IMR-90 (cell line): ENCODE measurements around the gene HAND2. TPM values are rescaled to one million over a fixed set of nuclear protein-coding genes. Genes with fewer than 3 reads are reported as not detected.

Experiments
- ATAC-seq: fragments of 200-7000 bp; cut with Tn5 transposase; 2 replicates; pipeline ENCODE4 v1.9.1; 2020; ENCODE audit warnings: low read depth, mild to moderate bottlenecking, moderate library complexity
- BruUV-seq: library from RNA; stranded (reverse); fragments of 400-500 nt; replicated peaks from 2 replicates; lab custom pipeline; 2021; lab: Mats Ljungman, UMichigan
- CTCF ChIA-PET: fragments of 300-600 bp; formaldehyde crosslinking; extraction: SDS; loops from one replicate; lab custom pipeline; 2021; ENCODE audit warnings: antibody characterized with exemption; lab: Yijun Ruan, JAX
- POLR2A ChIA-PET: fragments of 300-600 bp; sonication (Branson Sonifier 250); formaldehyde crosslinking; loops from one replicate; lab custom pipeline; 2022; ENCODE audit warnings: antibody characterized with exemption; ENCODE audit not compliant: unreplicated experiment; lab: Charles Lee
- DNase-seq: peaks from one replicate; pipeline ENCODE4 v3.0.0; 2013
- H2AFZ ChIP-seq: replicated peaks from 2 replicates; pipeline ENCODE3; 2013; ENCODE audit warnings: low read length, mild to moderate bottlenecking; ENCODE audit not compliant: poor library complexity
- H2AK5ac ChIP-seq: 2 replicates; pipeline ENCODE4 v1.6.1; 2013; ENCODE audit warnings: low read depth, low read length, inconsistent platforms
- H2AK9ac ChIP-seq: replicated peaks from 2 replicates; pipeline ENCODE3; 2013; ENCODE audit warnings: mild to moderate bottlenecking, low read depth, low read length, moderate library complexity; ENCODE audit not compliant: poor library complexity
- H2BK120ac ChIP-seq: 2 replicates; pipeline ENCODE4 v1.6.1; 2013; ENCODE audit warnings: low read depth, low read length, inconsistent platforms
- H2BK15ac ChIP-seq: 3 replicates; pipeline ENCODE4 v1.6.1; 2013; ENCODE audit warnings: low read depth, low read length, inconsistent platforms
- H2BK20ac ChIP-seq: 2 replicates; pipeline ENCODE4 v1.6.1; 2013; ENCODE audit warnings: low read depth, mild to moderate bottlenecking, inconsistent platforms, low read length, moderate library complexity
- H2BK5ac ChIP-seq: 2 replicates; pipeline ENCODE4 v1.6.1; 2013; ENCODE audit warnings: mild to moderate bottlenecking, low read depth, low read length, inconsistent platforms; ENCODE audit not compliant: poor library complexity, severe bottlenecking
- H3K14ac ChIP-seq: replicated peaks from 2 replicates; pipeline ENCODE4 v1.6.1; 2013; ENCODE audit warnings: low read depth, low read length, inconsistent platforms
- H3K18ac ChIP-seq: 2 replicates; pipeline ENCODE4 v1.6.1; 2013; ENCODE audit warnings: low read depth, low read length, control low read depth
- H3K23ac ChIP-seq: 2 replicates; pipeline ENCODE4 v1.6.1; 2013; ENCODE audit warnings: low read depth, low read length, inconsistent platforms
- H3K27ac ChIP-seq: 2 replicates; pipeline ENCODE4 v1.5.1; 2013; ENCODE audit warnings: mild to moderate bottlenecking, control low read depth, low read length; ENCODE audit not compliant: insufficient read depth
- H3K27me3 ChIP-seq: 2 replicates; pipeline ENCODE4 v1.6.1; 2013; ENCODE audit warnings: low read length; ENCODE audit not compliant: control insufficient read depth, insufficient read depth
- H3K36me3 ChIP-seq: 2 replicates; pipeline ENCODE4 v1.6.1; 2013; ENCODE audit warnings: low read length, mixed read lengths; ENCODE audit not compliant: control insufficient read depth, insufficient read depth
- H3K4ac ChIP-seq: 2 replicates; pipeline ENCODE4 v1.6.1; 2013; ENCODE audit warnings: low read depth, low read length, inconsistent platforms
- H3K4me1 ChIP-seq: 2 replicates; pipeline ENCODE4 v1.6.1; 2013; ENCODE audit warnings: low read length, mixed read lengths; ENCODE audit not compliant: control insufficient read depth, insufficient read depth
- H3K4me2 ChIP-seq: 2 replicates; pipeline ENCODE4 v1.6.1; 2013; ENCODE audit warnings: low read depth, mild to moderate bottlenecking, control low read depth, low read length, moderate library complexity
- H3K4me3 ChIP-seq: 2 replicates; pipeline ENCODE4 v1.5.1; 2013; ENCODE audit warnings: low read depth, mild to moderate bottlenecking, control low read depth, low read length, moderate library complexity; ENCODE audit not compliant: insufficient read depth
- H3K56ac ChIP-seq: 2 replicates; pipeline ENCODE4 v1.6.1; 2013; ENCODE audit warnings: low read length, inconsistent platforms; ENCODE audit not compliant: insufficient read depth; ENCODE audit errors: extremely low read depth
- H3K79me1 ChIP-seq, 2 experiments: 2 replicates each; pipeline ENCODE4 v1.6.1; 2013; ENCODE audit warnings: low read length in 2 of 2, inconsistent platforms in 1 of 2, low read depth in 1 of 2
- H3K9ac ChIP-seq: 2 replicates; pipeline ENCODE4 v1.6.1; 2013; ENCODE audit warnings: low read depth, low read length, control low read depth
- H3K9me1 ChIP-seq: 2 replicates; pipeline ENCODE4 v1.6.1; 2013; ENCODE audit warnings: low read length, inconsistent platforms; ENCODE audit not compliant: insufficient read depth
- H3K9me3 ChIP-seq: 2 replicates; pipeline ENCODE4 v1.6.1; 2013; ENCODE audit warnings: low read length; ENCODE audit not compliant: control insufficient read depth, insufficient read depth
- H4K20me1 ChIP-seq: 2 replicates; pipeline ENCODE4 v1.6.1; 2013; ENCODE audit warnings: low read length, inconsistent platforms; ENCODE audit not compliant: insufficient read depth
- H4K5ac ChIP-seq: 2 replicates; pipeline ENCODE4 v1.6.1; 2013; ENCODE audit warnings: mild to moderate bottlenecking, low read depth, low read length, control low read depth
- H4K8ac ChIP-seq, 2 experiments: 2 replicates each; pipeline ENCODE4 v1.6.1; 2013; ENCODE audit warnings: low read depth in 2 of 2, low read length in 2 of 2, control low read depth in 1 of 2, inconsistent platforms in 1 of 2
- H4K91ac ChIP-seq: 2 replicates; pipeline ENCODE4 v1.6.1; 2013; ENCODE audit warnings: low read depth, low read length, inconsistent platforms; ENCODE audit not compliant: insufficient read depth
- BHLHE40 ChIP-seq: fragments of 150-350 bp; IDR thresholded peaks from 2 replicates; pipeline ENCODE4 v1.6.1; 2016; ENCODE audit warnings: mild to moderate bottlenecking, low read depth, low read length
- CEBPB ChIP-seq: IDR thresholded peaks from 2 replicates; pipeline ENCODE4 v1.6.1; 2012; ENCODE audit warnings: low read depth, low read length, improper control_type of control experiment
- CHD1 ChIP-seq: IDR thresholded peaks from 2 replicates; pipeline ENCODE4 v1.6.1; 2012; ENCODE audit warnings: low read depth, low read length, improper control_type of control experiment
- CTCF ChIP-seq: conservative IDR thresholded peaks from 2 replicates; pipeline ENCODE4 v1.5.1; 2012; ENCODE audit warnings: mild to moderate bottlenecking, low read depth, low read length, improper control_type of control experiment
- ELK1 ChIP-seq: fragments of 150-350 bp; IDR thresholded peaks from 2 replicates; pipeline ENCODE4 v1.6.1; 2016; ENCODE audit warnings: low read depth, mild to moderate bottlenecking, low read length, moderate library complexity, borderline replicate concordance
- FOS ChIP-seq: fragments of 150-350 bp; IDR thresholded peaks from 2 replicates; pipeline ENCODE4 v1.6.1; 2016; ENCODE audit warnings: low read depth, low read length
- MAFK ChIP-seq: IDR thresholded peaks from 2 replicates; pipeline ENCODE4 v1.6.1; 2012; ENCODE audit warnings: low read depth, low read length, improper control_type of control experiment
- MAZ ChIP-seq: IDR thresholded peaks from 2 replicates; pipeline ENCODE4 v1.6.1; 2012; ENCODE audit warnings: low read depth, mild to moderate bottlenecking, low read length, improper control_type of control experiment, moderate library complexity, borderline replicate concordance
- MXI1 ChIP-seq: IDR thresholded peaks from 2 replicates; pipeline ENCODE4 v1.6.1; 2012; ENCODE audit warnings: low read depth, mild to moderate bottlenecking, low read length, moderate library complexity, borderline replicate concordance
- NFE2L2 ChIP-seq: fragments of 150-350 bp; IDR thresholded peaks from 2 replicates; pipeline ENCODE4 v1.6.1; 2016; ENCODE audit warnings: low read depth, mild to moderate bottlenecking, low read length
- POLR2A ChIP-seq: IDR thresholded peaks from 2 replicates; pipeline ENCODE4 v1.6.1; 2012; ENCODE audit warnings: mild to moderate bottlenecking, low read depth, low read length
- RAD21 ChIP-seq: IDR thresholded peaks from 2 replicates; pipeline ENCODE4 v1.6.1; 2012; ENCODE audit warnings: low read length, improper control_type of control experiment
- RCOR1 ChIP-seq: IDR thresholded peaks from 2 replicates; pipeline ENCODE4 v1.6.1; 2012; ENCODE audit warnings: mild to moderate bottlenecking, low read length, improper control_type of control experiment; ENCODE audit not compliant: insufficient replicate concordance
- RFX5 ChIP-seq: IDR thresholded peaks from 2 replicates; pipeline ENCODE4 v1.8.0; 2012; ENCODE audit warnings: low read depth, mild to moderate bottlenecking, low read length, moderate library complexity
- SMC3 ChIP-seq: fragments of 150-350 bp; IDR thresholded peaks from 2 replicates; pipeline ENCODE4 v1.6.1; 2016; ENCODE audit warnings: low read depth, mild to moderate bottlenecking, antibody characterized with exemption, low read length, moderate library complexity
- USF2 ChIP-seq: fragments of 150-350 bp; IDR thresholded peaks from 2 replicates; pipeline ENCODE4 v1.6.1; 2017; ENCODE audit warnings: mild to moderate bottlenecking, antibody characterized with exemption, low read length, low read depth
- WGBS, 2 experiments: methylation state at CpG; one replicate each; pipeline versions ENCODE4 v1.1.5 to v1.1.7; 2013; ENCODE audit warnings: missing lambda C conversion rate in 2 of 2; ENCODE audit not compliant: insufficient read length in 1 of 2; ENCODE audit errors: extremely low coverage in 2 of 2; 5-methylcytosine and 5-hydroxymethylcytosine counted together
- dilution Hi-C: fragments of 300-500 bp; cut with HindIII; formaldehyde crosslinking; loops from one replicate; pipeline ENCODE4 v1.14.3; 2018; ENCODE audit warnings: low sequenced_read_pairs; ENCODE audit not compliant: unreplicated experiment
- in situ Hi-C: fragments of 300-500 bp; cut with MboI; formaldehyde crosslinking; loops from 3 replicates; pipeline ENCODE4 v1.14.3; 2019; ENCODE audit warnings: low sequenced_read_pairs, inconsistent platforms, mixed read lengths
- intact Hi-C: fragments of 100-400 bp; cut with micrococcal nuclease; formaldehyde crosslinking; loops from 2 replicates; pipeline ENCODE4 v1.10.0; 2022
- polyA plus RNA-seq, 3 experiments: library from polyadenylated mRNA; depleted of rRNA; stranded (reverse); fragments of >200 nt; gene quantifications; 2 replicates each; pipeline ENCODE4 v1.2.3, GENCODE V29; 2012; ENCODE audit warnings: low replicate concordance in 1 of 3
- total RNA-seq: library from RNA; depleted of rRNA; stranded (reverse); fragments of >200 nt; gene quantifications from 2 replicates; pipeline ENCODE4 v1.2.3, GENCODE V29; 2012

HAND2 gene
- total and polyA plus RNA-seq, 2 of the 4 experiments (the other 2 are of a cell fraction) = 0.36 to 0.97 TPM

GRCh38 chr4:173502282-173502681 is 27.7 kb downstream of the HAND2 start:
- WGBS, 2 experiments = no CpG with 5 or more reads among the region's 5 CpGs
- H4K8ac ChIP-seq = no peak overlapping the region
- no peak overlapping the region for H3K27ac ChIP-seq
- H3K27me3 ChIP-seq = peaks cover 71% of the 10 kb centered on the region
- no peaks in the 10 kb centered on the region for H3K4me1 ChIP-seq
- no peak overlapping the region for H2BK20ac ChIP-seq
- H2AK5ac ChIP-seq = no peak overlapping the region
- H4K91ac ChIP-seq = no peak overlapping the region
- ChIA-PET POLR2A (no interaction called here), CTCF (no interaction called here)
- no peak overlapping the region for H3K23ac ChIP-seq
- TF ChIP-seq MXI1 (no peak), RAD21 (no peak), USF2 (no peak), MAFK (no peak), SMC3 (no peak), CEBPB (no peak), MAZ (no peak), RCOR1 (no peak), CTCF (no peak), RFX5 (no peak), ELK1 (no peak), BHLHE40 (no peak), POLR2A (no peak), FOS (no peak), NFE2L2 (no peak), CHD1 (no peak)
- no peak overlapping the region for H2AK9ac ChIP-seq
- in situ Hi-C loops = loop anchor here (10.0 to 25.0 kb wide), 3 partner anchors 483 to 810 kb away; no protein-coding TSS in a partner anchor
- H3K4ac ChIP-seq = no peak overlapping the region
- DNase-seq (no peak), ATAC-seq (no peak)
- no peaks in the 10 kb centered on the region for H4K20me1 ChIP-seq
- no peaks in the 10 kb centered on the region for H3K9me1 ChIP-seq
- H2BK15ac ChIP-seq = no peak overlapping the region
- H2AFZ ChIP-seq = no peak overlapping the region
- H2BK5ac ChIP-seq = no peak overlapping the region
- dilution Hi-C loops = no loop called here
- no peak overlapping the region for H3K4me2 ChIP-seq
- H3K18ac ChIP-seq = no peak overlapping the region
- no peak overlapping the region for H3K14ac ChIP-seq
- no TSS peak for BruUV-seq
- peaks cover 17% of the 10 kb centered on the region for H3K9me3 ChIP-seq
- no peak overlapping the region for H3K4me3 ChIP-seq
- intact Hi-C loops = no loop called here
- no peaks in the 10 kb centered on the region for H3K79me1 ChIP-seq
- H3K9ac ChIP-seq = no peak overlapping the region
- H2BK120ac ChIP-seq = no peak overlapping the region
- H3K56ac ChIP-seq = no peak overlapping the region
- no peaks in the 10 kb centered on the region for H3K36me3 ChIP-seq
- no peak overlapping the region for H4K5ac ChIP-seq
